Measurements from ENCODE around the gene MED22.

The MED22 gene

DNA sequence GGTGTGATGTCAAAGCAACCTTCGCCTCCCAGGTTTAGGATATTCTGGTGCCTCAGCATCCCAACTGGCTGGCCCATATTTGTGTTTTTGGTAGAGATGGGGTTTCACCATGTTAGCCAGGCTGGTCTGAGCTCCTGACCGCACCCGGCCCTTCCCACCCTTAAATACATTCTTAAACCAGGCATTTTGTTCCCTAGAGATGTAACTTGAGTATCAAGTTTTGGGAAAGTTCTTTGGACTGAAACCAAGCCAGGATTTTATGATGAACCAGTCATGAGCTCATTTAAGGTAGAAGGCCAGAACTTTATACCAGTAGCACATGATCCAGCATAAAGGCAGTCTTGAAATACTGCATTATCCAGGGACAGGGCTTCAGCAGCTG is 3.6 kb upstream of the MED22 start:
- Histone ChIP-seq H3K4me3 (replicated peaks; ENCODE audit: low read depth, low read length) (no peak overlapping the region), H3K27me3 (replicated peaks; ENCODE audit: control insufficient read depth, insufficient read depth, low read length) (no peaks in the 10 kb centered on the region), H3K36me3 (ENCODE audit: control insufficient read depth, insufficient read depth, low read length) (peaks cover 30% of the 10 kb centered on the region)
- DNase-seq (ENCODE audit: extremely low read depth, insufficient read length) = no peak
- TF ChIP-seq, protein P1, sequence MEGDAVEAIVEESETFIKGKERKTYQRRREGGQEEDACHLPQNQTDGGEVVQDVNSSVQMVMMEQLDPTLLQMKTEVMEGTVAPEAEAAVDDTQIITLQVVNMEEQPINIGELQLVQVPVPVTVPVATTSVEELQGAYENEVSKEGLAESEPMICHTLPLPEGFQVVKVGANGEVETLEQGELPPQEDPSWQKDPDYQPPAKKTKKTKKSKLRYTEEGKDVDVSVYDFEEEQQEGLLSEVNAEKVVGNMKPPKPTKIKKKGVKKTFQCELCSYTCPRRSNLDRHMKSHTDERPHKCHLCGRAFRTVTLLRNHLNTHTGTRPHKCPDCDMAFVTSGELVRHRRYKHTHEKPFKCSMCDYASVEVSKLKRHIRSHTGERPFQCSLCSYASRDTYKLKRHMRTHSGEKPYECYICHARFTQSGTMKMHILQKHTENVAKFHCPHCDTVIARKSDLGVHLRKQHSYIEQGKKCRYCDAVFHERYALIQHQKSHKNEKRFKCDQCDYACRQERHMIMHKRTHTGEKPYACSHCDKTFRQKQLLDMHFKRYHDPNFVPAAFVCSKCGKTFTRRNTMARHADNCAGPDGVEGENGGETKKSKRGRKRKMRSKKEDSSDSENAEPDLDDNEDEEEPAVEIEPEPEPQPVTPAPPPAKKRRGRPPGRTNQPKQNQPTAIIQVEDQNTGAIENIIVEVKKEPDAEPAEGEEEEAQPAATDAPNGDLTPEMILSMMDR (IDR thresholded peaks at IDR 0.05; ENCODE audit: insufficient read depth, low read length, poor library complexity, severe bottlenecking) = no peak

DNA sequence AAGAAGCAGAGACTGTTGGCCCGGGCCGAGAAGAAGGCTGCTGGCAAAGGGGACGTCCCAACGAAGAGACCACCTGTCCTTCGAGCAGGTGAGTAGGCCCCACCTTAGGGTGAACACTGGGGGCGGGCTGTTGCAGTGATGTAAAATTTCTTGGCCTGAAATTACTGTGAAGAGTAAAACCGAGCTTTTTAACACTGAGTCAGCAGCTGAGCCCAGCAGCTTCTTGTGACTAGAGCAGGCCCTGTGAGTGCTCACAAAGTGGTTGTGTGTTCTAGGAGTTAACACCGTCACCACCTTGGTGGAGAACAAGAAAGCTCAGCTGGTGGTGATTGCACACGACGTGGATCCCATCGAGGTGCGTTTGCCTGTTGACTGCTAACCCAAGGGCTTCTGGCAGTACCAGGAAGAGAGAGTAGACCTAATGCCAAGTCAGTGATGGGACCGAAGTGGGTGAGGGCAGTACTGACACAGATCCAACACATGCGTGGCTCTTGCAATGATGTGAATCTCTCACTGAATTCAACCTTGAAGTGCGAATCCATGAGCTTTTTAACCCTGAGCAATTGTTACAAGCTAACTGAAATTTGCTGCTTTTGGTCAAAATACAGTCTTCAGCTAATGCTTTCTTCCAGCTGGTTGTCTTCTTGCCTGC is 2.2 kb upstream of the MED22 start:
- no peak for DNase-seq (ENCODE audit: extremely low read depth, insufficient read length)
- TF ChIP-seq, protein P1 (IDR thresholded peaks at IDR 0.05; ENCODE audit: insufficient read depth, low read length, poor library complexity, severe bottlenecking) = no peak
- peaks cover 31% of the 10 kb centered on the region for H3K36me3 ChIP-seq (ENCODE audit: control insufficient read depth, insufficient read depth, low read length)
- H3K27me3 ChIP-seq (replicated peaks; ENCODE audit: control insufficient read depth, insufficient read depth, low read length) = no peaks in the 10 kb centered on the region
- H3K4me3 ChIP-seq (replicated peaks; ENCODE audit: low read depth, low read length) = peak overlapping the region; percentile 99

DNA sequence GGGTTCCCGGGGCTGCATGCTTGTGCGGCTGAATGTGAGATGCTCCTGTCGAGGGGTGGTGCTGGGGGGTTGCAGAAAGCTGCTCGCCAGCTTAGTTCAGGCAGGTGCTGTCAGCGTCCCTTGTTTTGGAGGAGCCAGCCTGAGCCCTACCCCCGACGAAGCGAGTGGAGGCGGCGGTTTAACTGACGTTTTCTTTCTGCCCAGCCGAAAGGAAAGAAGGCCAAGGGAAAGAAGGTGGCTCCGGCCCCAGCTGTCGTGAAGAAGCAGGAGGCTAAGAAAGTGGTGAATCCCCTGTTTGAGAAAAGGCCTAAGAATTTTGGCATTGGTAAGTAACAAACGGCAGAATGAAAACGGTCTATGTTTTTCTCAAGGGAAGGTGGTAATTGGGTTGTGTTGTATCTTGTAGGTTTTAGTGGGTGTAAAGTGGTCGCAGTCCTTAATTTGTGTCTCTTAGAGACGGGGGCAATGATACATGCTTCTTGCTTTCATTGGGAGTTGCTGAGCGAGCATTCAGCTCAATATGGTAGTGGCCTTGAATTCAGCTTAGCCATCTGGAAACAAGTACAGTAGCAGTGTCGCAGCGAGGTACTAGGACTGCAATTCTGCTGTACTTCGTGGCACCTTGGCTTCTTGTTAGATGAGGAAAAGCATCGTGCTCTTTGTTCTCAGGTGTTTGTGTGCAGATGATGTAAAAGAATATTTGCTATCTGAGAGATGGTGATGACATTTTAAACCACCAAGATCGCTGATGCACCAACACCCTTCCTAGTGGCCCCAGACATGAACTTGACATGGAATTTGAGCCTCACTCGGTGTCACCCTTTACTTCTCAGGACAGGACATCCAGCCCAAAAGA is 1.0 kb upstream of the MED22 start:
- peaks cover 38% of the 10 kb centered on the region for H3K36me3 ChIP-seq (ENCODE audit: control insufficient read depth, insufficient read depth, low read length)
- TF ChIP-seq, protein P1 (IDR thresholded peaks at IDR 0.05; ENCODE audit: insufficient read depth, low read length, poor library complexity, severe bottlenecking) = no peak

DNA sequence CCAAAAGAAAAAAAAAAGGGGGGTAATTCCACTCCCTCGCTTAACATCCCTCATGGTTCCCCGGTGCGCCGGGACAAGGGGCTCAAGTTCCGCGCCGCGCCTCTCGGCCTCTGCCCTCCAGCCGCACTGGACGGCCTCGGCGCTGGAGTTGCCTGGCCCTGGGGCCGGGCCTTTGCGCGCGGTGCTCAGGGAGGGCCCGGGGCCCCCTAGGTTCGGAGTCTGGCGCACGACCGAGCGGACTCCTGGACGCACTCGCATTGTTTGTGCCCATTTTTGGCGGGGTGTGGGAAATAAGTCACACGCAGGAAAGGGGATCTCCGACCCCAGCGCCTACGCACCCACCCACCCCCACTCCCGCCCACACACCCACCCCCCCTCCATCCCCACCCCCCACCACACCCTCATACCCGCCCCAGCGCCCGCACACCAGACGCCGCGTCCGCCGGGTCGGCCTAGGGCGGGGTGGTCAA is 381 bp downstream of the MED22 start:
- TF ChIP-seq, protein P1 (IDR thresholded peaks at IDR 0.05; ENCODE audit: insufficient read depth, low read length, poor library complexity, severe bottlenecking) = no peak
- peak; percentile 74 for DNase-seq (ENCODE audit: extremely low read depth, insufficient read length)
- Histone ChIP-seq H3K36me3 (ENCODE audit: control insufficient read depth, insufficient read depth, low read length) (peaks cover 43% of the 10 kb centered on the region), H3K4me3 (replicated peaks; ENCODE audit: low read depth, low read length) (peak overlapping the region; percentile 99), H3K27me3 (replicated peaks; ENCODE audit: control insufficient read depth, insufficient read depth, low read length) (no peaks in the 10 kb centered on the region)

More for the DNA sequence above, 1.0 kb upstream of the MED22 start:
- no peak for DNase-seq (ENCODE audit: extremely low read depth, insufficient read length)
- H3K4me3 ChIP-seq (replicated peaks; ENCODE audit: low read depth, low read length) = peak overlapping the region; percentile 99
- H3K27me3 ChIP-seq (replicated peaks; ENCODE audit: control insufficient read depth, insufficient read depth, low read length) = no peaks in the 10 kb centered on the region

DNA sequence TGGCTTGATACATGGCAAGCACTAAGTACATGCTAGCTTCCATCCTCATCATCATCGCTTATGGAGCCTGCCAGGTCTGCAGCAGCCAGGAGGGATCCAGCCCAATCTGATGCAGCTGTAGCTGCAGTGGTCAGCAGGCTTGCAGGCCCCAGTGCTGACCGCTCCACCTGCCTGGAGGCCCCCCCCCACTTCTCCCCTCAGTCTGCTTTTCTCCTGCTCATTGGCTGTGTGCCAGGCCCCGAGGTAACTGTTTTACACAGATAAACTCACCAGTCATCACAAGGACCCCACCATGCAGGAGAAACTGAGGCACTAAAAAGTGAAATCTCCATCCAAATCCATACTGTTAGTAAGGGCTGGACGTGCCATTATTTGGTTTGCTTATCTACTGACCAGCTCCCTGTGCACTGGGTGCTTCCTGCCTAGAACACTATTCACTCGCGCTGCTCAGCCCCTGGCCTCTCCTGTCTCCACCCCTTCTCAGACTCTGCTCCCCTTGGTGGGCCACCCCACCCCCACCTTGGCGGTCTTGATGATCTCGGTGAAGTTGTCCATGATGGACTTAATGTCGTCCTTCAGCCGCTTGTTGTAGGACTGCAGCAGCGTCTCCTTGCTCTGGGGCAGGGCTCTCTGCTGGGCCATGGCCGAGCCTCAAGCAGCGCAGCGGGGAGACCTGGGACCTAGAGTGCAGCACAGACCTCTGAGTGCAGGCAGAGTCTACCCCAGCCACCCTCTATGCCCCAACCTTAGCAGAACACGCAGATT is 1.7 kb downstream of the MED22 start:
- TF ChIP-seq, protein P1 (IDR thresholded peaks at IDR 0.05; ENCODE audit: insufficient read depth, low read length, poor library complexity, severe bottlenecking) = no peak
- Histone ChIP-seq H3K27me3 (replicated peaks; ENCODE audit: control insufficient read depth, insufficient read depth, low read length) (no peaks in the 10 kb centered on the region), H3K36me3 (ENCODE audit: control insufficient read depth, insufficient read depth, low read length) (peaks cover 40% of the 10 kb centered on the region), H3K4me3 (replicated peaks; ENCODE audit: low read depth, low read length) (peak overlapping the region; percentile 99)
- no peak for DNase-seq (ENCODE audit: extremely low read depth, insufficient read length)

Measured in GM06990 (cell line).